KBM-7 (cell line): ENCODE measurements around the gene GON4L.
"Not testable (repeated sequence)": the region's sequence is repeated elsewhere in the genome, so short reads cannot be mapped to it uniquely, and the experiment has no call there.

Source experiments
- DNase-seq: peaks from one replicate; pipeline ENCODE4 v3.0.0-alpha.2; 2015
- in situ Hi-C: fragments of 300-500 bp; cut with MboI; formaldehyde crosslinking; loops from 2 replicates; pipeline ENCODE4 v1.14.3; 2020; ENCODE audit warnings: low sequenced_read_pairs, low pct_unique_long_range_greater_than_20kb, mixed read lengths

GON4L gene

GRCh38 chr1:155763989-155764388 is 93.0 kb downstream of the GON4L start:
- in situ Hi-C loops, result not testable (repeated sequence)
- DNase-seq, result peak; percentile 92

GRCh38 chr1:155763090-155763815 is 93.8 kb downstream of the GON4L start:
- DNase-seq, result peak; percentile 16
- in situ Hi-C loops, result not testable (repeated sequence)

GRCh38 chr1:155761736-155762405 is 95.1 kb downstream of the GON4L start:
- no peak for DNase-seq
- in situ Hi-C loops, result no loop called here

GRCh38 chr1:155760751-155761475 is 96.1 kb downstream of the GON4L start:
- no peak for DNase-seq
- in situ Hi-C loops, result no loop called here

- in situ Hi-C loops, result no loop called here
These were observed 96.9 kb downstream of the GON4L start for GRCh38 chr1:155759966-155760630.

GRCh38 chr1:155759017-155759416 is 98.0 kb downstream of the GON4L start:
- DNase-seq, in situ Hi-C loops: not testable (repeated sequence)

More at GRCh38 chr1:155759966-155760630, 96.9 kb downstream of the GON4L start:
- DNase-seq, result no peak

- in situ Hi-C loops, result not testable (repeated sequence)
These were observed 108.9 kb downstream of the GON4L start for GRCh38 chr1:155748141-155748540.

GRCh38 chr1:155747586-155747985 is 109.4 kb downstream of the GON4L start:
- DNase-seq, in situ Hi-C loops: not testable (repeated sequence)

More at GRCh38 chr1:155748141-155748540, 108.9 kb downstream of the GON4L start:
- DNase-seq, result not testable (repeated sequence)

- in situ Hi-C loops, result not testable (repeated sequence)
- peak; percentile 98 for DNase-seq
These were observed 111.5 kb downstream of the GON4L start for GRCh38 chr1:155745284-155746228.

- in situ Hi-C loops, result no loop called here
- DNase-seq, result no peak
These were observed 112.2 kb downstream of the GON4L start for GRCh38 chr1:155744711-155745283.

GRCh38 chr1:155741908-155742307 is 115.1 kb downstream of the GON4L start:
- no peak for DNase-seq
- in situ Hi-C loops, result no loop called here

- DNase-seq, result no peak
- in situ Hi-C loops, result no loop called here
These were observed 116.0 kb downstream of the GON4L start for GRCh38 chr1:155740995-155741394.

GRCh38 chr1:155729031-155729898 is 127.7 kb downstream of the GON4L start:
- DNase-seq, result peak; percentile 64
- in situ Hi-C loops, result no loop called here

GRCh38 chr1:155725142-155725541 is 131.9 kb downstream of the GON4L start:
- in situ Hi-C loops, result no loop called here
- no peak for DNase-seq

- in situ Hi-C loops, result no loop called here
- no peak for DNase-seq
These were observed 137.3 kb downstream of the GON4L start for GRCh38 chr1:155719703-155720102.

GRCh38 chr1:155718524-155719115 is 138.4 kb downstream of the GON4L start:
- in situ Hi-C loops, DNase-seq: not testable (repeated sequence)

- in situ Hi-C loops, result no loop called here
These were observed 140.0 kb downstream of the GON4L start for GRCh38 chr1:155717041-155717440.

More at GRCh38 chr1:155717041-155717440, 140.0 kb downstream of the GON4L start:
- DNase-seq, result no peak
